C4-2B (cell line): ENCODE measurements around the gene PLEK2.

Experiments
- H3K27ac ChIP-seq: fragments of 450-650 bp; 2 replicates; pipeline ENCODE4 v1.5.1; 2017
- CTCF ChIP-seq: fragments of 450-650 bp; conservative IDR thresholded peaks from 2 replicates; pipeline ENCODE4 v1.5.1; 2017; ENCODE audit warnings: mild to moderate bottlenecking
- ZFX ChIP-seq: fragments of 450-650 bp; IDR thresholded peaks from 2 replicates; pipeline ENCODE4 v1.6.1; 2017

The PLEK2 gene

GRCh38 chr14:67405771-67406170, 6.2 kb downstream of the PLEK2 start:
- H3K27ac ChIP-seq, result no peak overlapping the region
- TF ChIP-seq CTCF (no peak), ZFX (no peak)

DNA sequence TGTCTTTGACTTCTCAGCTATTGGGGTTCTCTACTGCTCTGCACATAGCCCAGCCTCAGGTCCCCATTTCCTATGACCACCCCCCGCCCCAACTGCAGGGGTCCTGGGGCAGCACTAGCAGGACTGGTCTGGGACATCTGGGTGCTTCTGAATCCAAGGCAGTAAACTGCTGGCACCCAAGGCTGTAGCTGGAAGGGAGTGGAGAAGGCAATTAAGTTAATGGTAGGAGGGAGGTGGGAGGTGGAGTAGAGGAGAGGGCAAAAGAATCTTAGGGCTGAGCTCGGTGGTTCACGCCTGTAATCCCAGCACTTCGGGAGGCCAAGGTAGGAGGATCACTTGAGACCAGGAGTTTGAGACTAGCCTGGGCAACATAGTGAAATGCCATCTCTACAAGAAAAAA, 11.5 kb downstream of the PLEK2 start:
- no peak overlapping the region for H3K27ac ChIP-seq
- no peak for TF ChIP-seq ZFX

DNA sequence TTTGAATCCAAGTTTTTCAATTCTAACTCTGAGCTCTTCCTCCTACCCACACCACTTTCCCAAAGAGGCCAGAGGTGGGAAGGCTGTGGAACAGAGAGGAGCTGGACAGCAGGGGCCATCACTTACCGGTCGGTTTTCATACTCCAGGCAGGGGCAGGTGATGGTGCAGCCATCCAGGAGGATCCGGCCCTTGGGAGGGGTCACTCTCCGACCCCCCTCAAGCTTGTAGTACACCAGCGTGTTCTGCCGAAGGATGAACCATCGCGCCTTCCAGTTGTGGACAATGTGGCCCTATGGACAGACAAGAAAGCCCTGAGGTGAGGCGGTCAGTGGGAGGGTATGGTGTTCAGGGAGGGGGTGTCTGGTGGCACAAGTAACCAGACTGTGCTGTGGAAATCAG, 14.4 kb downstream of the PLEK2 start:
- H3K27ac ChIP-seq, result no peak overlapping the region
- TF ChIP-seq ZFX (no peak), CTCF (no peak)

GRCh38 chr14:67396381-67396970, 15.5 kb downstream of the PLEK2 start:
- no peak overlapping the region for H3K27ac ChIP-seq
- no peak for TF ChIP-seq CTCF
- TF ChIP-seq ZFX, result no peak

DNA sequence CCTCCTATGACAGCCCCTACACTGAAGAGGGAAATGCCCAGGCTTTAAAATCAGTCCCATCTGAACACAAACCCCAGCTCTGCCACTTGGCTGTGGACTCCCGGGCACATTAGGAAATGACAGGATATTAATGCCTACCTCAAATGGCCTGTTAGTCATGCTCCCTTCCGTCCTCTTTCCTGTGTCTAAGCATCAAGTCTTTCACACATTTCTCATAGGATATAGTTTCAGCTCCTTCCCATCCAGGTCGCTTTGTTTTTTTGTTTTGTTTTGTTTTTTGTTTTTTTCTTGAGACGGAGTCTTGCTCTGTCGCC, 16.1 kb downstream of the PLEK2 start:
- no peak for TF ChIP-seq ZFX
- TF ChIP-seq CTCF, result no peak

DNA sequence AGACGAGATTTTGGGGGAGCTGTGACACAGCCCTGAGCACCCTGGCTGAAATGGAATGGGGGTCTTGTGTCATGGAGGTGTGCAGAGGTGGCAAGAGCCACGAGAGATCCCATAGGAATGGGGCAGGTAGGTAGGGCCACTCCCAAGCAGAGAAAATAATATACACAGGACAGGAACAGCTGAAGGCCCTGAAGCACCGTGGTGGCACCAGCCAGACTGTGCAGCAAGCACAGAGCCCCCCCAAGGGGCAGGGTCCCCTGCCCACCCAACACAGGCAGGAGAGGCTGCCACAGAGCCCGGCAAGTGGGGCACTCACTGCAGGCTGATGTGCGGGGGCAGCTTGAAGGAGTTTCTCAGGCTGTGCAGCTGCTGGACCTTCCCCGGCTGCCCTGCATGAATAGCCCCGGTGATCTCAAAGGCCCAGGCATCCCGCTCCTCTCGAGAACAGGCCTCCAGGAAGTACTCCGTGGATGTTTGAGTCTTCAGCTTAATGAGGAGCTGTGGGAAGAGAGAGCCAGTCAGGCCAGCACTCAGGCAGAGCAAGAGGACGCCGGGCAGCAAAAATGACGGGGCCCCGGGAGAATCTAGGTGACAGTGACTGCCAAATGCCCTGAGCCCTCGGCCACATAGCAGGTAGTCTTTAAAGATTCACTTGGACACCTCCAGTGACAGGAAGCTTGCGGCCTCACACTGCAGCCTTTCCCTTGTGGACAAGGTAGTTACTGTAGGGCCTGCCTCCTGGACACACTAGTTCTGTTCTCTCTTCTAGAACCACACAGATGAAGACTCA, 16.7 kb downstream of the PLEK2 start:
- H3K27ac ChIP-seq, result no peak overlapping the region
- TF ChIP-seq CTCF, result no peak
- no peak for TF ChIP-seq ZFX

More for the DNA sequence above, 16.1 kb downstream of the PLEK2 start:
- H3K27ac ChIP-seq, result no peak overlapping the region

DNA sequence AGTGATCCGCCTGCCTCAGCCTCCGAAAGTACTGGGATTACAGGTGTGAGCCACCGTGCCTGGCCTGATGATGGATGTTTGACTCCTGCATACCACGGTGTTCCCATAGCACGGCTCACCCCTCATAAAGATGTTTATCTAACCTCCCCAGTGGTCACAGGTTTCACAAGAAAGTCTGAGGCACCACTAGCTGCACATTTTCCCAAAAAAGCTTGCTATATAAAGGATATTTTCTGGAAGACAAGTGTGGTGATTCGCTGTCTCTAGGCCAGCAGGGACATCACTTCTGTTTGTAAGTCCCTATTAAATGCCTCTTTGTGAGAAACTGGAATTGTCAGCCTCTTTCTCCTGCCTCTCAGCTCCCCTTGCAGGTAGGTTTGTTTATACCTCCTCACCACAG, 18.3 kb downstream of the PLEK2 start:
- TF ChIP-seq ZFX, result no peak
- no peak for TF ChIP-seq CTCF
- H3K27ac ChIP-seq, result peak overlapping the region; percentile 27

- TF ChIP-seq CTCF, result no peak
- no peak for TF ChIP-seq ZFX
- peak overlapping the region; percentile 27; the same call in 1 of the 2 replicates for H3K27ac ChIP-seq
Observed at GRCh38 chr14:67392800-67393199, 19.2 kb downstream of the PLEK2 start.
